Left ventricle myocardium inferior (tissue), 1 donor: ENCODE results near the gene AHCY. TPM values are rescaled to one million over a fixed set of nuclear protein-coding genes. Genes with fewer than 3 reads are reported as not detected.
"Not testable (repeated sequence)": the region's sequence is repeated elsewhere in the genome, so short reads cannot be mapped to it uniquely, and the experiment has no call there.

Experiments used
- DNase-seq: peaks from one replicate; pipeline ENCODE4 v3.0.0-alpha.2; 2020
- H3K27ac ChIP-seq: fragments of 200-600 bp; replicated peaks from 2 replicates; pipeline ENCODE4 v1.8.0; 2021
- H3K27me3 ChIP-seq: fragments of 200-600 bp; 2 replicates; pipeline ENCODE4 v1.8.0; 2021; ENCODE audit warnings: low read depth
- H3K36me3 ChIP-seq: fragments of 200-600 bp; 2 replicates; pipeline ENCODE4 v1.8.0; 2021
- H3K4me1 ChIP-seq: fragments of 200-600 bp; 2 replicates; pipeline ENCODE4 v1.8.0; 2021
- H3K4me3 ChIP-seq: fragments of 200-600 bp; 2 replicates; pipeline ENCODE4 v1.8.0; 2021; ENCODE audit warnings: mild to moderate bottlenecking, moderate library complexity
- H3K9me3 ChIP-seq: fragments of 200-600 bp; replicated peaks from 2 replicates; pipeline ENCODE4 v1.8.0; 2021
- CTCF ChIP-seq: fragments of 200-600 bp; IDR thresholded peaks from 2 replicates; pipeline ENCODE4 v1.8.0; 2021; ENCODE audit warnings: antibody characterized with exemption, mild to moderate bottlenecking, borderline replicate concordance
- intact Hi-C: fragments of 100-400 bp; cut with micrococcal nuclease; formaldehyde crosslinking; loops from one replicate; pipeline ENCODE4 v1.11.0; 2022
- long read RNA-seq: library from polyadenylated mRNA; unstranded; transcript quantifications from one replicate; pipeline ENCODE4 v2.0.0, GENCODE V29; 2021
- total RNA-seq: library from RNA; stranded (reverse); fragmentation: NEBNext Ultra II Directional; extraction: Animal tissue kit (Norgen Biotek cat#: 25700); gene quantifications from one replicate; pipeline ENCODE4 v1.2.1, GENCODE V29; 2021
- donor health status: DM: no; HTN: yes; CAD: no; lungs with severe emphysema.

AHCY gene
- total RNA-seq = 66.2 TPM
- long read RNA-seq, transcript AHCY-201 (10 exons, 2,143 nt) = major isoform, 102 of 132 reads
- long read RNA-seq, partial matches to known transcripts = 12 of 132 reads
- long read RNA-seq, other reads (novel, unspliced or antisense) = 18 of 132 reads

GRCh38 chr20:34302723-34303533 lies at the start of gene AHCY:
Gene AHCY (minus strand): TSS chr20:34303355. CDS start chr20:34303270, 85 bp downstream.
- peak within 1 kb of the TSS; percentile 97 for H3K27ac ChIP-seq
- peak within 1 kb of the TSS; percentile 88 for H3K4me3 ChIP-seq
- DNase-seq = peak; percentile 97
- H3K36me3 ChIP-seq = no peaks in the 10 kb centered on the region
- TF ChIP-seq CTCF = no peak
- intact Hi-C loops = no loop called here
- no peaks in the 10 kb centered on the region for H3K27me3 ChIP-seq
- H3K9me3 ChIP-seq = no peaks in the 10 kb centered on the region
- peaks cover 38% of the 10 kb centered on the region for H3K4me1 ChIP-seq

- intact Hi-C loops = no loop called here
- Histone ChIP-seq H3K36me3 (no peaks in the 10 kb centered on the region), H3K4me1 (no peaks in the 10 kb centered on the region), H3K27ac (no peak overlapping the region), H3K9me3 (no peaks in the 10 kb centered on the region), H3K27me3 (no peaks in the 10 kb centered on the region), H3K4me3 (no peak overlapping the region)
- TF ChIP-seq CTCF = no peak
- DNase-seq = no peak
These were observed 46.9 kb upstream of the AHCY start for GRCh38 chr20:34350095-34350494.

GRCh38 chr20:34347571-34347970 lies 44.4 kb upstream of the AHCY start:
- H3K4me1 ChIP-seq = no peaks in the 10 kb centered on the region
- no peak overlapping the region for H3K4me3 ChIP-seq
- H3K36me3 ChIP-seq = no peaks in the 10 kb centered on the region
- no peak for DNase-seq
- TF ChIP-seq CTCF = no peak
- H3K27me3 ChIP-seq = no peaks in the 10 kb centered on the region
- intact Hi-C loops = no loop called here
- no peaks in the 10 kb centered on the region for H3K9me3 ChIP-seq
- no peak overlapping the region for H3K27ac ChIP-seq

DNA sequence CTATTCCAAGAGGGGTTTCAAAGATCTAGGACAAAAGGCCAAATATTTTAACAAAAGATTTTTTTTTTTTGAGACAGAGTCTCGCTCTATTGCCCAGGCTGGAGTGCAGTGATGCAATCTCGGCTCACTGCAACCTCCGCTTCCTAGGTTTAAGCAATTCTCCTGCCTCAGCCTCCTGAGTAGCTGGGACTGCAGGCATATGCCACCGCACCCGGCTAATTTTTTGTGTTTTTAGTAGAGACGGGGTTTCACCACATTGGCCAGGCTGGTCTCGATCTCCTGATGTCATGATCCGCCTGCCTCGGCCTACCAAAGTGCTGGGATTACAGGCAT lies 43.3 kb upstream of the AHCY start:
- H3K27ac ChIP-seq, DNase-seq, H3K4me3 ChIP-seq, intact Hi-C loops, H3K4me1 ChIP-seq, H3K27me3 ChIP-seq, H3K36me3 ChIP-seq, H3K9me3 ChIP-seq: not testable (repeated sequence)

DNA sequence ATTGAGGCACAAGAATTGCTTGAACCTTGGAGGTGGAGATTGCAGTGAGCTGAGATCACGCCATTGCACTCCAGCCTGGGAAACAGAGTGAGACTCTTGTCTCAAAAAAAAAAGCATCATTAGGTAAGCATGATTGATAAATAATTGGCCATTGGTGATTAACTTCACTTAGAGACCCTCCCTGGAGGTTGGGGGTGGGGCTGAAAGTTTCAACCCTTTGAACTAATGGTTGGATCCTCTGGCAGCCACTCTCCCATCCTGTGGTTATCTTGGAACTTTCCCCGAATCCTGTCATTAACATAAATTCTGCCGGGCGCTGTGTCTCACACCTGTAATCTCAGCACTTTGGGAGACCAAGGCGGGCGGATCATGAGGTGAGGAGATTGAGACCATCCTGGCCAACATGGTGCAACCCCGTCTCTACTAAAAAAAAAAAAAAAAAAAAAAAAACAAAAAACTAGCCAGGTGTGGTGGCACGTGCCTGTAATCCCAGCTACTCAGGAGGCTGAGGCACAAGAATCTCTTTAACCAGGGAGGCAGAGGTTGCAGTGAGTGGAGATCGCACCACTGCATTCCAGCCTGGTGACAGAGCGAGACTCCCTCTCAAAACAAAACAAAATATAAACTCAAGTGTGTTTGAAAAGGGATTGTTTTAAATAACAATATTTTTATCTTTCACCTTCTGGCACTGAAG lies 42.8 kb upstream of the AHCY start:
- H3K27me3 ChIP-seq, intact Hi-C loops: not testable (repeated sequence)

DNA sequence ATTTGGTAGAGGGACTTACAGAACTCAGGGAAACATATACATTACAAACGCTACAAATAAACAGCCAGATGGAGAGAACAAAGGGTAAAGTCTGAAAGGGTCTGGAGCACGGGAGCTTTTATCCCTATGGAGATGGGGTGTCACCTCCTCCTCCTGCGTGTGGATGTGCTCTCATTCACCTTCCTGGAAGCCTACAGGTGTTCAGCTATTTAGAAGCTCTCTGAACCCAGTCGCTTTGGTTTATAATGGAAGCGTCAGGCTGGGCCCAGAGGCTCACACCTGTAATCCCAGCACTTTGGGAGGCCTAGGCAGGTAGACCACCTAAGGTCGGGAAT lies 42.2 kb upstream of the AHCY start:
- TF ChIP-seq CTCF = no peak
- DNase-seq = no peak
- no peak overlapping the region for H3K27ac ChIP-seq
- H3K4me3 ChIP-seq = no peak overlapping the region
- no peaks in the 10 kb centered on the region for H3K4me1 ChIP-seq
- H3K9me3 ChIP-seq = no peaks in the 10 kb centered on the region
- no peaks in the 10 kb centered on the region for H3K36me3 ChIP-seq
- intact Hi-C loops = no loop called here
- no peaks in the 10 kb centered on the region for H3K27me3 ChIP-seq

More for the DNA sequence above, 42.8 kb upstream of the AHCY start:
- H3K4me1 ChIP-seq, H3K27ac ChIP-seq, H3K9me3 ChIP-seq, DNase-seq, H3K4me3 ChIP-seq, H3K36me3 ChIP-seq: not testable (repeated sequence)
